HK-2 (cell line): ENCODE data around the gene EVI5.
"Not testable (repeated sequence)": the region's sequence is repeated elsewhere in the genome, so short reads cannot be mapped to it uniquely, and the experiment has no call there.

Source experiments
- DNase-seq: peaks from one replicate; pipeline ENCODE4 v3.0.0-alpha.2; 2018; ENCODE audit not compliant: unreplicated experiment

Gene EVI5

DNA sequence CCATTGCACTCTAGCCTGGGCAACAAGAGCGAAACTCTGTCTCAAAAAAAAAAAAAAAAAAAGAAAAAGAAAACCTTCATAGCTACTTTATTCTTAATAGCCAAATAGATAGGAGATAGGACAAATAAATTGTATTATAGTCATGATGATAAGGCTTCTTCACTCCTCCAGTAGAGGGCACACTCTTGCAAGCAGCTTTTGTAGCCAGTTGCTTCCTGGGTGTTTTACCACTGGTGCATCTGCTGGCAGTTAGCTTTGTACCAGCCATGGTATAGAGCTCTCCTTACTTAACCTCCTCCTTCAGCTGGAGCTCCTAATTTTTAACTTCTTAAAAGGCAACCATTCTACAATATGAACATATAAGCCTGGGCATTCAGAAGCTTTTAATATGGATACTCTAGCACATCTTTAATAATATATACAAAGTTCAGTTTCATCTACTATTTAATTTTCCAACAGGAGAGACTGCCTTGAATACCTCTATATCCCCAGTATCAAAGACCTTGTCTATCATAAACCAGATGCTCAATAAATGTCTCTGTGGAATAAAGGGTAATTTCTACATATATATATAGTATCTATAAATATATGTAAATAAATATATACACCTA, 35.8 kb downstream of the EVI5 start:
- peak; percentile 17 for DNase-seq

DNA sequence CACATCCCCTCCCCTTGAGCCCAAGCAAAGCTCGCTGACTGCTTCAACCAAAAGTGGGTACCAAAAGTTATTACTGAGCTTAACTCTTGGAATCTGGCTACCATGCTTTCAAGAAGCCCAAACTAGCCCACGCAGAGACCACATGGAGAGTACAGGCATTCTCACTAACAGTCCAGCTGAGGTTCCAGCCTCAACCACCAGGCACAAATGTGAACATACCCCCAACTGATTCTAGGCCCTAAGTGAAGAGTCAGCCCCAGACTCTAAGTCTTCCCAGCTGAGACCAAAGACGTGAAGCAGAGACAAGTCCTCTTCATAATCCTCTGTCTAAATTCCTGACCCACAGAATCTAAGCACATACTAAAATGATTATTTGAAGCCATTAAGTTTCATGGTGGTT, 36.8 kb downstream of the EVI5 start:
- no peak for DNase-seq

DNA sequence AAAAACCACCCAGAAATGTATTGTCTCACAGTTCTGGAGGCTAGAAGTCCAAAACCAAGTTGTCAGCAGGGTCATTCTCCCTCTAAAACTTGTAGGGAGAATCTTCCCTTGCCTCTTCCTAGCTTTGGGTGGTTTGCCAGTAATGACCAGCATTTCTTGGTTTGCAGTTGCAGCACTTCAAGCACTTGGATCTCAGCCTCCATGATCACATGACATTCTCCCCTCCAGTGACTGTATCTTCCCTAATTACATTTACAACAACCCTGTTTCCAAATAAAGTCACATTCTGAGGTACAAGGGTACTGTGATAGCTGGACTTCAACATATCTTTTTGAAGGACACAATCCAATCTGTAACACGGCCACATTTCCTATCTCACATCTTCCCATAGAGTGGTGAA, 37.2 kb downstream of the EVI5 start:
- DNase-seq, result no peak

DNA sequence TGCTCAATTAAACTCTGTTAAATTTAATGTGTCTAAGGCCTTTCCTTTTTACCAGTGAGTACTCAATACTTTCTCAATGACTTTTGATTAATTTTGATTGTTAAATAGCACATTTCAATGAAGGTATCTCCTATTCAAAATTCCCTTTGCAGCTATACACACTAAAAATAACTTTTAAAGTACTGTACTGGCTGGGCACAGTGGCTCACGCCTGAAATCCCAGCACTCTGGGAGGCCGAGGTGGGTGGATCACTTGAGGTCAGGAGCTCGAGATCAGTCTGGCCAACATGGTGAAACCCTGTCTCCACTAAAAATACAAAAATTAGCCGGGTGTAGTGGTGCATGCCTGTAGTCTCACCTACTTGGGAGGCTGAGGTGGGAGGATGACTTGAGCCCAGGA, 38.7 kb downstream of the EVI5 start:
- DNase-seq, result not testable (repeated sequence)

DNA sequence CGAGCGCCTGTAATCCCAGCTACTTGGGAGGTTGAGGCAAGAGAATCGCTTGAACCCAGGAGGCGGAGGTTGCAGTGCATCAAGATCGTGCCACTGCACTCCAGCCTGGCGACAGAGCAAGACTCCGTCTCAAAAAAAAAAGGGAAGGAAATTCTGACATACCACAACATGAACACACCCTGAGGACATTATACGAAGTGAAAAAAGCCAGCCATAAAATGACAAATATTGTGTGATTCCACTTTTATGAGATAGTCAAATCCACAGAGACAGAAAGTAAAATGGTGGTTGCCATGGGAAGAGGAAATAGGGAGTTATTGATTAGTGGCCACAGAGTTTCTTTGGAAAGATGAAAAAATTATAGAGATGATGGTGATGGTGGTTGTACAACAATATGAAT, 41.7 kb downstream of the EVI5 start:
- no peak for DNase-seq

DNA sequence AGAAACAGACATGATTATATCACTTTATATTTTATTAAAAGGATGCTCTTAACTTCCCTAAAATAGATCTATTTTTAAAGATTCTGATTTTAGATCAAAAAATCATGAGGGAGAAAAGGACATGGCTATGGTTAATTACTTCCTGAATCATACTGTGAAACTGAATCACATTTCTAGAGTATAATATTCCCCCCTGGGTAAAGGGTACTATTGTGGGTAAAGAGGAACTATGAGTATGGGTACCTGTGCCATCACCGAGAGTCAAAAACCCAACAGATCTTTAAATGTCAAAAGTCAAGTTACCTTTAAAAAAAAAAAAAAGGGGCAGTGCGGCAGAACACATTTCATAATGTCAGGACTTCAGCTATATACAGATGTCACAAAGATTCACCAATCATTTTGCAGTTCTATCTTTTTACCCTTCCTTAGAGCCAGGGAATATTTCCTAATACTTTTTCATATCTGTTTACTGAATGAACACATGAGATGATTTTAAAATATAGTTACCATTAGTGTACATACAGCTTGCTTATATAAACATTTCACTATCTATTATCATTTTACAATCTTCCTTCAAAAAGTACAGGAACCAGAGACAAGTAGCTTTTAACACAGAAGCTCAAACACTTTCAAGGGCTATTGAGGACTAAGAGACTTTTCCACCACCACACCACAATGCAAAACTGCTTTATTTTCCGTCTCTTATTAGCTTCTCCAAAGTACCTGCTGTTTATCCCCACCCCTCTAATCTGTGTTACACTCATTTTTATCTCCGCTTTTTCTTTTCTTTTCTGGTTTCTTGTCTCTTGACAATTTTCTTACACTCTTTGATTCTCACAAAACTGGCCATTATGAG, 45.0 kb downstream of the EVI5 start:
- DNase-seq, result no peak

DNA sequence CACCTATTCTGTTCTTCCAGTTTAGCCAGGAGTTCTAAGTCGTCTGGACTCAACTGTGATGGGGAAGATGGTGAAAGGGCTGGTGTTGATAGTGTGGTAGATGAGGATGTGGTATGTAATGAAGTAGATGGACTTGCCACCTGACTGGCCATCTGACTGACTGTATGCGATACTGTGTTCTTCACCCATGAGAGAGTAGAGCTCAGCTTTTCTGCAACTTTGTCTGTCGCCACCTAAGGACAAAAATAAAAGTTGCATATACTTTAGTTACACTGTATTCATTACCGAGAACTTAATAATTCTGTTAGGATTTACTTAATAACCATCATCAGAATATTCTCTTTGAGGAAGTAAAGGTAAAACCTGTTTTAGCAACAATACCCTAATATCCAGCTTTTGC, 48.5 kb downstream of the EVI5 start:
- peak; percentile 3 for DNase-seq

DNA sequence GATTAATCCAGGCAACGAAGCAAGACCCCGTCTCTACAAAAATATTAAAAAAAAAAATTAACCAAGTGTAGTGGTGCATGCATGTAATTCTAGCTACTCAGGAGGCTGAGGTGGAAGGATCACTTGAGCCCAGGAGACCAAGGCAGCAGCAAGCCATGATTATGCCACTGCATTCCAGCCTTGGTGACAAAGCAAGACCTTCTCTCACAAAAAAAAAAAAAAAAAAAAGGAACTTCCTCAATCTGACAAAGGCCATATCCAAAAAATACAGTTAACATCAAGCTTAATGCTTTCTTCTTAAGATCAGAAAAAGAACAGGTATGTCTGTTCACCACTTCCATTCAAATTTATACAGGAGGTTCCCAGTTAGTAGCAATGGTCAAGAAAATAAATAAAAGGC, 54.4 kb downstream of the EVI5 start:
- no peak for DNase-seq

DNA sequence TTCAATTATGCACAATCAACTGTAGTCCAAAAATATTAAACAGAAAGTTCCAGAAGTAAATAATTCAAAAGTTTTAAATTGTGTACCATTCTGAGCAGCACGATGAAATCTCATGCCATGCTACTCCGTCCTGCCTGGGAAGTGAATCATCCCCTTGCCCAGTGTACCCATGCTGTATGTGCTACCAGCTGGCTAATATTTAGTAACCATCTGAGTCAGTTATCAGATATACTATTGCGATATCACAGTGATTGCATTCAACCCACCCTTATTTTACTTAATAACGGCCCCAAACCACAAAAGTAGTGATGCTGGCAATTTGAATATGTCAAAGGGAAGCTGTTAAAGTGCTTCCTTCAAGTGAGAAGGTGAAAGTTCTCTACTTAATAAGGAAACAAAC, 56.2 kb downstream of the EVI5 start:
- DNase-seq, result peak; percentile 10

DNA sequence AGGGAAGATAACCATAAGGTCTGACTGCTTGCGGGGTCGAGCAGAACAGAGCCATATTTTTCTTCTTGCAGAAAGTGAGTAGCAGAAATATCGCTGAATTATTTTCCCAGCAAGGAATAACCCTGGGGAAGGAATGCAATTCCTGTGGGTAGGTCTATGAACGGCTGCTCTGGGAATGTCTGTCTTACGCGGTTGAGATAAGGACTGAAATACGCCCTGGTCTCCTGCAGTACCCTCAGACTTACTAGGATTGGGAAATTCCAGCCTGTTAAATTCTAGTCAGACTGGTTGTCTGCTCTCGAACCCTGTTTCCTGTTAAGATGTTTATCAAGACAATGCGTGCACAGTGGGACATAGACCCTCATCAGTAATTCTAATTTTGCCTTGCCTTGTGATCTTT, 61.2 kb downstream of the EVI5 start:
- DNase-seq, result not testable (repeated sequence)

DNA sequence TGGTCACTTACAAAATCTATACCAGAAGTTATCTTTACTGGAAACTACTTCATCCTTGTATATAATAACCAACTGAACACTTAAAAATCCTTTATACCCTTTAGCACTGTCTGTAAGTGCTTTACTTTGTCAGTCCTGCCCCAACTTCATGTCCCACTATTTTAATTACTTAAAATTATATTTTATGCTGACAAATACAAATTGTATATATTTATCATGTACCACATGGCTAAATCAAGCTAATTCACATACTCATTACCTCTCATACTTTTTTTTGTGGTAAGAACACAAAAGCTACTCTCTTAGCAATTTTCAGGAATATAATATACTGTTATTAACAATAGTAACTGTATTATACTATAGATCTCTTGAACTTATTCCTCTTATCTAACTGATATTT, 63.0 kb downstream of the EVI5 start:
- DNase-seq, result no peak

DNA sequence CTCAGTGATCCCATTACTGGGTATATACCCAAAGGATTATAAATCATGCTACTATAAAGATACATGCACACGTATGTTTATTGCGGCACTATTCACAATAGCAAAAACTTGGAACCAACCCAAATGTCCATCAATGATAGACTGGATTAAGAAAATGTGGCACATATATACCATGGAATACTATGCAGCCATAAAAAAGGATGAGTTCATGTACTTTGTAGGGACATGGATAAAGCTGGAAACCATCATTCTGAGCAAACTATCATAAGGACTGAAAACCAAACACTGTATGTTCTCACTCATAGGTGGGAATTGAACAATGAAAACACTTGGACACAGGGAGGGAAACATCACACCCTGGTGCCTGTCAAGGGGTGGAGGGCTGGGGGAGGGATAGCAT, 63.8 kb downstream of the EVI5 start:
- not testable (repeated sequence) for DNase-seq

DNA sequence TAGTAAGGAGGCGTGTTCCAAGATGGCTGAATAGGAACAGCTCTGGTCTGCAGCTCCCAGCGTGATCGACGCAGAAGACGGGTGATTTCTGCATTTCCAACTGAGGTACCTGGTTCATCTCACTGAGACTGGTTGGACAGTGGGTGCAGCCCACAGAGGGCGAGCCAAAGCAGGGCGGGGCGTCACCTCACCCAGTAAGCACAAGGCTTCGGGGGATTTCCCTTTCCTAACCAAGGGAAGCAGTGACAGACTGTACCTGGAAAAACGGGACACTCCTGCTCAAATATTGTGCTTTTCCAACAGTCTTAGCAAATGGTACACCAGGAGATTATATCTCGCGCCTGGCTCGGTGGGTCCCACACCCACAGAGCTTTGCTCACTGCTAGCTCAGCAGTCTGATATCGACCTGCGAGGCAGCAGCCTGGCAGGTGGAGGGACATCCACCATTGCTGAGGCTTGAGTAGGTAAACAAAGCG, 69.4 kb downstream of the EVI5 start:
- DNase-seq, result not testable (repeated sequence)

DNA sequence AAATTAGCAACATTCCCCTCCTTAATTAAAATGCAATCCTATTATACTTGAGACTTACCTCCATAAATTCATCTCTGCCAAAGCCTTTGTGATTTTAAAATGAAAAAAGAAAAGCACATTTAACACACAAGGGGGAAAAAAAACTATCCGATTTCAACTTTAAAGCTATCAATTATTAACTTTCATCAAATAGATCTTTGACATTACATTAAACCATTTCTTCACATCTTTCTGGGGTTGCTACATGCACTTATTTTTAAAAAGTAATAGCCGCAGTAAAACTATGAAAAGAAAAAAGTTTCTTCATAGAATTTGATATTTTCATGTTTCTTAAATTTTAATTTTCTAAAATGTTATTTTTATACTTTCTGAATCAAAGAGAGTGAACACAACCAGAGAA, 71.0 kb downstream of the EVI5 start:
- DNase-seq, result no peak

DNA sequence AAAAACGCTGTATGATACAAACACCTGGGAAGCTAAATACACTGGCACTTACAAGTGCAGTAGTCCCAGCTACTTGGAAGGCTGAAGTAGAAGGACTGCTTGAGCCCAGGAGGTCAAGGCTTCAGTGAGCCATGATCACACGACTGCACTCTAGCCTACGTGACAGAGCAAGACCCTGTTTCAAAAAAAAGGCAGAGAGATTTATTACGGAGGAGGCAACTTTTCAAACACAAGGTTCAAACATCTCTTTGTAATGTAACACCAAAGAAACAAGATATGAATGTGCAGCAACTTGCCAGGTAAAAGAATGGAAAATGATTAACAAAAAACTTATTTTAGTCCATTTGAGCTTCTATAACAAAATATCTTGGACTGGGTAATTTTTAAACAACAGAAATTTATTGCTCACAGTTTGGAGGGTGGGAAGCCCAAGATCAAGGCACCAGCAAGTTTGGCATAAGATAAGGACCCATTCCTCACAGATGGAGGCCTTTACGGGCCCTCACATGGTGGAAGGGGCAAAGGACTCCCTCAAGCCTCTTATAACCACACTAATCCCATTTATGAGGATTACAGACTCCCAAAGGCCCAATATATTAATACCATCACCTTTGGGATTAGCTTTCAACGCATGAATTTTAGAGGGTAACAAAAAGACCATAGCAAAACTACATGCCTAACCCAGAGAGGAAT, 73.3 kb downstream of the EVI5 start:
- no peak for DNase-seq

DNA sequence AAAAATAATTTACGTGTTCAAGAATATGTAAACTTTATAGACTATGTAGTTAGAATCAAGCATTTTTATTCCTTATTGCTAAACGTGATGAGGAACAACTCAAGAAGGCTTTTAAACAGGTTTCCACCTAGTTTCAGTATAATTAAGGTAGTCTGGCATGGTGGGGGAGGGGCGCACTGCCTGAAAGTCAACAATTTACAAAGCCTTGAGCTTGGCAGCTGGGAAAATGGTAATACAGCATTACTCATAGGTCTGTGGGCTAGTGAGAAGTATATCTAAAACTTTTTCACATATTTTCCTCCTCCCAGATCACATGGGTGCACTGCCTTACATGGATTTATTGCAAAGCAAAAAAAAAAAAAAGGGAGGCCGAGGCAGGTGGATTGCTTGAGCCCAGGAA, 75.2 kb downstream of the EVI5 start:
- DNase-seq, result peak; percentile 22

DNA sequence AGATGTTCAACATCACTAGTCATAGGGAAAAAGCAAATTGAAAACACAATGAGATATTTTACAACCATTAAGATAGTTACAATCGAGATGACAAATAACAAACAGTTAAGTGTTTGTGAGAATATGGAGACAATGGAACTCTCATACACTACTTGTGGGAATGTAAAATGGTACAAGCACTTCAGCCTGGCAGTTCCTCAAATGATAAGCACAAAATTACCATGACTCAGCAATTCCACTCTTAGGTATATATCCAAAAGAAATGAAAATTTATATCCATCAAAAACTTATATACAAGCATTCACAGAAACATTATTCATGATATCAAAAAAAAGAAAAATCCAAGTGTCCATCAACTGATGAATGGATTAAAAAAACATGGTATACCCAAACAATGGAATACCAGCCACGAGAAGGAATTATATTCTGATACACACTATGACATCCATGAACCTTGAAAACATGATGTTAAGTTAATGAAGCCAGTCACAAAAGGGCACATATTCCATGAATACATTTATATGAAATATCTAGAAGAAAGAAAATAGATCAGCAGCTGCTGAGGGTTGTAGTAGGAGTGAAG, 76.4 kb downstream of the EVI5 start:
- no peak for DNase-seq

DNA sequence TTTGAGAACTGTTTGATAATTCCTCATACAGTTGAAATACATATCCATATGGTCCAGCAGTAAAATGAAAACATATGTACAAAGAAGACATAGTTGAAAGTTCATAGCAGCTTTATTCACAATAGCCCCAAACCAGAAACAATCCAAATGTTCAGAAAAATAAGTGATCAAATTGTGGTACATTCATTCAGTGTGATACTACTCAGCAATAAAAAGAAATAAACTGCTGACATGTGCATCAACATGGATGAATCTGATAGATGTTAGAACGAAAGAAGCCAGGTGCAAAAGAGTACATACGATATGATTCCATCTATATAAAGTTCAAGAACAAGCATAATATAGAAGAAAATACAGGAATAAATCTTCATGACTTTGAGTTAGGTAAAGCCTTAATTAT, 77.2 kb downstream of the EVI5 start:
- DNase-seq, result no peak

DNA sequence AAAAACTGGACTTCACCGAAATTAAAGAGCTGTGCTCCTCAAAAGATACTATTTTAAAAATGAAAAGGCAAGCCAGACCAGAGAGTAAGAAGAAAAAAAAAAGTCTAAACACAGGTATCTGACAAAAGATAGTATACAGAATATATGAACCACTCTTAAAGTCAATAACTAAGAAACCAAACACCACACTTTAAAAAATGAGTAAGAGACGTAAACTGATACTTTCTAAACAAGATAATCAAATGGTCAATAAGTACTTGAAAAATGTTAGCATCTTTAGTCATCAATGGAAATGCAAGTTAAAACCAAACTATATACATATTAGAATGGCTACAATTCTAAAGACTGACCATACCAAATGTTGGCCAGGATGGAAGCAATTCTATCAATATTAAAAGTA, 77.6 kb downstream of the EVI5 start:
- no peak for DNase-seq

DNA sequence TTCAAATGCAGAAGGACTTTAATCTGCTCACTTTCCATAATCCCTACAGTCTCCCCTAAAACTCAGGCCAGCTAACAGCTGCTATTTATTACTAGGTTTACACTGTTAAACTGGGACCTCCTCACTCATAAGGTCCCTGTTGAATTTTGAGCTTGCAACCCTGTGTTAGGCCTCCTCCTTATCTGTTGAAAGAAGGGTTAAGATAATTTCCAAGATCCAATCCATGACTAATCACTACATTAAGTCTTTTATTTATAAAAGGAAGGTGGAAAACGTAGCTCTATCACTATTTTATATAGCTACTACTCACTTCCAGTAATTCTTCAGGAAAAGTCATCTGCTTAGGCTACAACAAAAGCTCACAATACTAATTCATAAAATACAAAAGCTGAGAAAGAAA, 79.5 kb downstream of the EVI5 start:
- DNase-seq, result no peak

DNA sequence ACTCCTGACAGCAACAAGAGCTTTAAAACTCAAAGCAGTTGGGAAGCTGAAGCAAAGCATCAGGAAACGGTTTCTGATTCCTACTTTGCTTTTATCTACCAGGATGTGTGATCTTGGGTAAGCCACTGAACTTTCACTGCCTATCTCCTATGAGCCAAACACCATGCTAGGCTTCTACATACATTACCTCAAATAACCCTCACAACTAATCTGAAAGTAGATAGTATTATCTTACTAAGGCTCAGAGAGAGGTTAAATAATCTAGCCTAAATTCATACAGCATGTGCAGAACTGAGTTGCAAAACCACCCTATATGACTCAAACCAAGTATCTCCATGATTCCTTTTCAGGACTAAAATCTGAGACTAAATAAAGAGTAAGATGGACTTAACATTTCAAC, 83.8 kb downstream of the EVI5 start:
- DNase-seq, result no peak

DNA sequence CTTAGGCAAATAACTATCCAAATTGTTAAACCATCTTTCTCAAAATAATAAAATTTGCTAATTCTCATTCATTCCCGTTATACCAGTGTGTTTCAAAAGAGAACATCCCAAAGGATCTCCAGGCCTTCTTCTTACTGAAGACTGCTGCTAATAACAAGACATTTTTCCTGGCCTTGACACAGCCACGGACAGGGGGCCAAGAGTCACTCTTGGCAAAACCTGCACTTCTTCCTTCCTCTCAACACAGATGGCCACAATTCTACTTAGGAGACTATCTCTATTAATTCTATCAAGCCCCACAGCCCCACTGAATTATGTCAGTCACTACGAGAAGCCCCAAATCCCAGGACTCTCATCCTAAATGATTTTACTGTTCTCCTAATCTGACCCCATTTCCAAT, 86.0 kb downstream of the EVI5 start:
- DNase-seq, result no peak

DNA sequence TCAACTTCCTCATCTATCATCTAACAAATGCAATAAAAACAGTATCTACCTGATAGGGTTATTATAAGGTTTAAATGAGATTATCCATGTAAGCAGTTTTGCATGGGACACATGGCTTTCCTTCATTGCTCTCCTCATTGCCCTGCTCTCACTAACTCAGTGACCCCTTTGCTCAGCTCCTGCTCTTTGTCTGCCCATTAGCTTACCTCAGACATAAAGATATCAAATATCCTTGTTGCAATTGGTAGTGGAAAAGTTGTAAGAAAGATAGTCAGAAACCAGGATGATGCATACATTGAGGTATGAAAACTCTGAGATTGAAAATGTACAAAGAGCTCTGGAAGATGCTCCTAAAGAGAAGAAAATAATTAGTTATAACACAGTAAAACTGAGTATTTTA, 89.8 kb downstream of the EVI5 start:
- no peak for DNase-seq
